HepG2 (cell line): Measurements from ENCODE around the gene GPT2. TPM values are rescaled to one million over a fixed set of nuclear protein-coding genes. Genes with fewer than 3 reads are reported as not detected.

Experiments
- CTCF ChIP-seq: sonication (generic); formaldehyde crosslinking; IDR thresholded peaks from 2 replicates; pipeline ENCODE4 v1.5.0; 2020; ENCODE audit warnings: mild to moderate bottlenecking, missing genetic modification reagents, moderate library complexity
- MEIS1 ChIP-seq: sonication (generic); formaldehyde crosslinking; IDR thresholded peaks from 2 replicates; pipeline ENCODE4 v1.9.0; 2021; ENCODE audit warnings: mild to moderate bottlenecking, missing genetic modification reagents, moderate library complexity, borderline replicate concordance
- MLX ChIP-seq: IDR thresholded peaks from 2 replicates; pipeline ENCODE4 v1.6.1; 2016
- TERF1 ChIP-seq: sonication (generic); formaldehyde crosslinking; IDR thresholded peaks from 2 replicates; pipeline ENCODE4 v1.8.0; 2022; ENCODE audit warnings: mild to moderate bottlenecking, missing genetic modification reagents, moderate library complexity
- THRA ChIP-seq: sonication (generic); formaldehyde crosslinking; IDR thresholded peaks from 2 replicates; pipeline ENCODE4 v1.4.0; 2020; ENCODE audit warnings: missing genetic modification reagents, borderline replicate concordance
- ZMYM2 ChIP-seq: sonication (generic); formaldehyde crosslinking; IDR thresholded peaks from 2 replicates; pipeline ENCODE4 v1.8.0; 2022; ENCODE audit warnings: mild to moderate bottlenecking, missing genetic modification reagents
- ZNF572 ChIP-seq: sonication (generic); formaldehyde crosslinking; IDR thresholded peaks from 2 replicates; pipeline ENCODE4 v1.5.1; 2020; ENCODE audit warnings: mild to moderate bottlenecking, missing genetic modification reagents
- polyA plus RNA-seq, 8 experiments: library from polyadenylated mRNA; depleted of rRNA in 3 of 8; stranded (reverse) in 7 of 8; unstranded in 1 of 8; fragments of >200 nt; fragmentation: Illumina TruSeq in 4 of 8; extraction: Trizol in 4 of 8; gene quantifications; 2 replicates each; pipeline versions ENCODE4 v1.2.1 to v1.2.3, GENCODE V29; 2011 to 2016; ENCODE audit warnings: low read depth in 4 of 8, missing spikeins in 1 of 8, mixed read lengths in 1 of 8; ENCODE audit not compliant: insufficient read depth in 1 of 8
- total RNA-seq, 5 experiments: library from RNA; depleted of rRNA; stranded (reverse); fragments of >200 nt; fragmentation: Illumina TruSeq; extraction: Trizol; gene quantifications; 2 replicates each; pipeline ENCODE4 v1.2.3, GENCODE V29; 2016; ENCODE audit warnings: low read depth in 1 of 5

The GPT2 gene
- total and polyA plus RNA-seq, 2 of the 13 experiments (the other 11 are each of a cell fraction or from before 2014, with no cell fraction given) = 138 to 267 TPM

- TF ChIP-seq THRA (CRISPR knock-in tag) (no peak), MLX (CRISPR knock-in tag) (0 out of 2 replicates have a peak, but pooled peaks have one; percentile 14), ZNF572 (CRISPR knock-in tag) (no peak), CTCF (CRISPR knock-in tag) (peak; percentile 71), MEIS1 (CRISPR knock-in tag) (0 out of 2 replicates have a peak, but pooled peaks have one; percentile 18), ZMYM2 (no peak), TERF1 (CRISPR knock-in tag) (no peak)
Observed at GRCh38 chr16:46908540-46909372, 24.6 kb downstream of the GPT2 start (continued).
